Lower lobe of right lung (tissue), 2 donors: ENCODE results near the gene RFT1. TPM values are rescaled to one million over a fixed set of nuclear protein-coding genes. Genes with fewer than 3 reads are reported as not detected.

ENCODE experiments used
- ATAC-seq, 2 donors: fragments of 200-7000 bp; cut with Tn5 transposase; one replicate each; pipeline ENCODE4 v1.9.1; 2020 to 2022; ENCODE audit warnings: mild to moderate bottlenecking in 2 of 2, moderate library complexity in 2 of 2
- DNase-seq: peaks from one replicate; pipeline ENCODE4 v3.0.0-alpha.2; 2020
- H3K27ac ChIP-seq: fragments of 200-600 bp; one replicate; pipeline ENCODE4 v1.8.0; 2022
- H3K27me3 ChIP-seq: fragments of 200-600 bp; one replicate; pipeline ENCODE4 v1.8.0; 2022; ENCODE audit warnings: low read depth
- H3K36me3 ChIP-seq: fragments of 200-600 bp; one replicate; pipeline ENCODE4 v1.8.0; 2022; ENCODE audit warnings: mild to moderate bottlenecking
- H3K4me1 ChIP-seq: fragments of 200-600 bp; one replicate; pipeline ENCODE4 v1.8.0; 2022
- H3K4me3 ChIP-seq: fragments of 200-600 bp; one replicate; pipeline ENCODE4 v1.8.0; 2022; ENCODE audit warnings: mild to moderate bottlenecking
- H3K9me3 ChIP-seq: fragments of 200-600 bp; one replicate; pipeline ENCODE4 v1.8.0; 2022
- CTCF ChIP-seq: fragments of 200-600 bp; IDR thresholded peaks from one replicate; pipeline ENCODE4 v1.8.0; 2022; ENCODE audit warnings: antibody characterized with exemption, mild to moderate bottlenecking
- intact Hi-C: fragments of 100-400 bp; cut with DNase I; formaldehyde crosslinking; loops from one replicate; pipeline ENCODE4 v1.11.0; 2022
- total RNA-seq: library from RNA; stranded (reverse); fragmentation: NEBNext Ultra II Directional; extraction: Animal tissue kit (Norgen Biotek cat#: 25700); gene quantifications from one replicate; pipeline ENCODE4 v1.2.1, GENCODE V29; 2021
- donor health status: DM: no; HTN: yes; CAD: no; lungs with severe emphysema.

RFT1 gene
- total RNA-seq, 1 donor from 2014 or later: 18.3 TPM

- no peak for TF ChIP-seq CTCF
- no peaks in the 10 kb centered on the region for H3K9me3 ChIP-seq
- H3K4me1 ChIP-seq: peaks cover 5% of the 10 kb centered on the region
- H3K4me3 ChIP-seq: no peak overlapping the region
- H3K27ac ChIP-seq: no peak overlapping the region
- DNase-seq: no peak
- intact Hi-C loops: no loop called here
- H3K27me3 ChIP-seq: no peaks in the 10 kb centered on the region
- peaks cover 99% of the 10 kb centered on the region for H3K36me3 ChIP-seq
- no peak for ATAC-seq
Measured at GRCh38 chr3:53122255-53122932, 7.8 kb downstream of the RFT1 start.

DNA sequence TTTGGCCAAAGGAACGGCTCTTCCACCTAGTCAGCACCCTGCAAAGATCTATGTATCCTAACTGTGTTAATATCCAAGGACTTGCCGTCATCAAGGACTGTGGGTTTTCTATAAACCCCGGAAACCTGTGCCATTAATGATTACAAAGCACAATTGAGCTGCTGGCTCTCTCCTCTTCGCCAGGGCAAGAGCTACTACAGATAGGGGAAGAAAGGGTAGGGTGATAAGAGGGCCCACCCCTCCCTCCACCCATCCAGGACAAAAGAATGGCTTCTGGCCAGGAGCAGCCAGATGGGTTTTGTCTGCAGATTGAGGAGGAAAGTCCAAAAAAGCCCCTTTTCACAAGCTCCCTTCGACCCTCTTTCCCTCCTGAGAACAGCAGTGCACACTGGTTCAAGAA, 9.9 kb downstream of the RFT1 start:
- Histone ChIP-seq H3K27me3 (no peaks in the 10 kb centered on the region), H3K4me3 (no peak overlapping the region), H3K9me3 (no peaks in the 10 kb centered on the region), H3K4me1 (peaks cover 5% of the 10 kb centered on the region), H3K27ac (no peak overlapping the region), H3K36me3 (peaks cover 97% of the 10 kb centered on the region)
- ATAC-seq (no peak), DNase-seq (no peak)
- no peak for TF ChIP-seq CTCF
- intact Hi-C loops: no loop called here

DNA sequence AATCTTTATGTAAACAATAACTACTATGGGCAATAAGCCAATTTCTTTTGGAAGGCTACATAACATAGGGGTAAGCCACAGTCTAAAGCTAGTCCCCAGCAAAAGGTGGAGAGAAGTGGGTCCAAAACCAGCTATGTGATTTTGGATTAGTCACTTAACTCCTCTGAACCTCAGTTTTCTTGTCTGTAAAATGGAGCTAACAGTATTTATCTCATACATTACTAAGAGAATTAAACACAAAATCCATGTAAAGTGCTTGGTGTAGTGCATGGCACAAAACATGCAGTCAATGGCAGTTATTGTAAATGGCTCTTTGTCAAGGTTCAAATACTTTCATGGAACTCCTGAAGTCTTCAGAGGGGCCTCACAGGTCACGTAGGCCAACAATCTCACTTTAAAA, 13.3 kb downstream of the RFT1 start:
- no peak for ATAC-seq
- Histone ChIP-seq H3K9me3 (no peaks in the 10 kb centered on the region), H3K4me3 (no peak overlapping the region), H3K27me3 (no peaks in the 10 kb centered on the region), H3K4me1 (no peaks in the 10 kb centered on the region), H3K27ac (no peak overlapping the region), H3K36me3 (peaks cover 72% of the 10 kb centered on the region)
- no peak for DNase-seq
- TF ChIP-seq CTCF: no peak
- intact Hi-C loops: no loop called here

DNA sequence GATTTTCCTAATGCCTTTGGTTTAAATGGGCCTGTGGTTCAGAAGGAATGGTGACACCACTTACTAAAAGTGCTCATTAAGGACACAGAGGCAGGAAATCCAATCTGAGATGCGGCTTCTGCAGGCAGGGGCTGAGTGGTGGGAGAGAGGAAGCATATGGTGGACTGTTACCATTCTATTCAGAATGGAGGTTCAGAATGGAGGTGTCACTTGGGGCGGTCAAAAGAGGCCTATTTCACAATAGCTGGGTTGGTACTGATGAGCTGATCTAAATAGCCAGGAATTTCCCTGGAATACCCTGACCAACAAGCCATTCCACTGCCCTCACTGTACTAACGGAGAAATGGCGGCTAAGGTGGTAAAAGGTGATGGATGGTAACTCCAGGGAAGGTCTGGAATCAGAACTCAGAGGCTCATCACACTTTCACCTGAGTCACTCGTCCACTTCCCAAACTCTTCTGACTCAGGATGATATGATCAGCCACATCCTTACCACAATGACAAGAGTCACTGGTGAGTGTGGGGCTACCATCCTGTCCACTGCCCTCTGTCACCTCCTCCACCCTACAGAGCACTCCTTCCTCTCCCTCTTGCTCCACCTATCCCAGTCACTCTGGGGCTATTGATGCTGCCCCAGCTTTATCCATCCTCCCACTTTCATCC, 15.7 kb downstream of the RFT1 start:
- DNase-seq (no peak), ATAC-seq (peak in 1 of 2 donors; percentile 23)
- Histone ChIP-seq H3K36me3 (peaks cover 65% of the 10 kb centered on the region), H3K27ac (no peak overlapping the region), H3K4me3 (no peak overlapping the region), H3K9me3 (no peaks in the 10 kb centered on the region), H3K27me3 (no peaks in the 10 kb centered on the region), H3K4me1 (peaks cover 6% of the 10 kb centered on the region)
- intact Hi-C loops: no loop called here
- TF ChIP-seq CTCF: no peak

GRCh38 chr3:53114011-53114400, 16.2 kb downstream of the RFT1 start:
- no peak overlapping the region for H3K27ac ChIP-seq
- H3K4me3 ChIP-seq: no peak overlapping the region
- H3K9me3 ChIP-seq: no peaks in the 10 kb centered on the region
- peak; percentile 90 for TF ChIP-seq CTCF
- no peaks in the 10 kb centered on the region for H3K27me3 ChIP-seq
- peaks cover 65% of the 10 kb centered on the region for H3K36me3 ChIP-seq
- peak; percentile 70 for DNase-seq
- ATAC-seq: peak; percentile 85 to 86
- H3K4me1 ChIP-seq: peaks cover 11% of the 10 kb centered on the region
- intact Hi-C loops: no loop called here
